Smooth muscle cell (in vitro differentiated cells): Measurements from ENCODE around the gene AARS1. TPM values are rescaled to one million over a fixed set of nuclear protein-coding genes. Genes with fewer than 3 reads are reported as not detected.
"Not testable (repeated sequence)": the region's sequence is repeated elsewhere in the genome, so short reads cannot be mapped to it uniquely, and the experiment has no call there.

ENCODE experiments used
- DNase-seq: peaks from one replicate; lab custom pipeline; 2025; ENCODE audit not compliant: unreplicated experiment; lab: John Stamatoyannopoulos, UW
- H2AFZ ChIP-seq: fragments of 200-600 bp; sonication (generic); 2 replicates; pipeline ENCODE4 v1.6.0; 2016; ENCODE audit warnings: antibody characterized with exemption, low read depth, mild to moderate bottlenecking
- H3F3A ChIP-seq: fragments of 200-600 bp; sonication (generic); 2 replicates; pipeline ENCODE4 v1.6.0; 2017; ENCODE audit warnings: antibody characterized with exemption, low read depth
- H3K27ac ChIP-seq: fragments of 200-600 bp; sonication (generic); 2 replicates; pipeline ENCODE4 v1.5.1; 2016; ENCODE audit warnings: low read depth, mild to moderate bottlenecking
- H3K27me3 ChIP-seq: fragments of 200-600 bp; sonication (generic); 2 replicates; pipeline ENCODE4 v1.6.1; 2016; ENCODE audit warnings: low read depth, mild to moderate bottlenecking
- H3K36me3 ChIP-seq: fragments of 200-600 bp; sonication (generic); 2 replicates; pipeline ENCODE4 v1.5.1; 2016; ENCODE audit warnings: low read depth
- H3K4me1 ChIP-seq: fragments of 200-600 bp; sonication (generic); 2 replicates; pipeline ENCODE4 v1.5.1; 2016; ENCODE audit warnings: low read depth
- H3K4me2 ChIP-seq: fragments of 200-600 bp; sonication (generic); 2 replicates; pipeline ENCODE4 v1.6.0; 2016; ENCODE audit warnings: mild to moderate bottlenecking
- H3K4me3 ChIP-seq: fragments of 200-600 bp; sonication (generic); 2 replicates; pipeline ENCODE4 v1.5.1; 2016; ENCODE audit warnings: mild to moderate bottlenecking
- H3K79me2 ChIP-seq: fragments of 200-600 bp; sonication (generic); 2 replicates; pipeline ENCODE4 v1.6.0; 2016; ENCODE audit warnings: low read depth, mild to moderate bottlenecking
- H3K9ac ChIP-seq: fragments of 200-600 bp; sonication (generic); 2 replicates; pipeline ENCODE4 v1.6.0; 2016; ENCODE audit warnings: low read depth
- H3K9me3 ChIP-seq: fragments of 200-600 bp; sonication (generic); replicated peaks from 2 replicates; pipeline ENCODE4 v1.5.1; 2016; ENCODE audit warnings: low read depth
- H4K20me1 ChIP-seq: fragments of 200-600 bp; sonication (generic); 2 replicates; pipeline ENCODE4 v1.6.0; 2016; ENCODE audit warnings: low read depth
- WGBS: methylation state at CpG from one replicate; pipeline ENCODE4 v1.1.7; 2016; ENCODE audit warnings: low lambda C conversion rate; 5-methylcytosine and 5-hydroxymethylcytosine counted together
- polyA plus RNA-seq: library from polyadenylated mRNA; unstranded; fragments of >200 nt; fragmentation: Nextera tagmentation; extraction: Ambion mirVana; gene quantifications from 2 replicates; pipeline ENCODE4 v1.2.1, GENCODE V29; 2016
- total RNA-seq: library from RNA; depleted of rRNA; stranded (reverse); fragments of >200 nt; gene quantifications from 2 replicates; pipeline ENCODE4 v1.2.3, GENCODE V29; 2014
- TF ChIP-seq, protein P1 (sequence below): fragments of 200-600 bp; sonication (generic); IDR thresholded peaks from 2 replicates; pipeline ENCODE4 v1.5.1; 2017; ENCODE audit warnings: borderline replicate concordance, mild to moderate bottlenecking, antibody characterized with exemption; ENCODE audit not compliant: insufficient read depth, poor library complexity, severe bottlenecking

AARS1 gene
- total and polyA plus RNA-seq, 2 experiments from 2014 or later = 67.0 to 92.4 TPM

GRCh38 chr16:70276392-70276791, 12.9 kb downstream of the AARS1 start:
- Histone ChIP-seq H3F3A (no peaks in the 10 kb centered on the region), H3K36me3 (peaks cover 13% of the 10 kb centered on the region), H3K27ac (no peak overlapping the region), H3K27me3 (no peaks in the 10 kb centered on the region), H3K4me1 (no peaks in the 10 kb centered on the region), H4K20me1 (peaks cover 81% of the 10 kb centered on the region), H2AFZ (no peak overlapping the region), H3K9me3 (no peaks in the 10 kb centered on the region), H3K9ac (no peak overlapping the region), H3K4me2 (no peak overlapping the region), H3K79me2 (peaks cover 71% of the 10 kb centered on the region), H3K4me3 (no peak overlapping the region)
- no peak for DNase-seq
- WGBS = 89% methylated on average over 1 of the region's 1 CpG
- TF ChIP-seq, protein P1, sequence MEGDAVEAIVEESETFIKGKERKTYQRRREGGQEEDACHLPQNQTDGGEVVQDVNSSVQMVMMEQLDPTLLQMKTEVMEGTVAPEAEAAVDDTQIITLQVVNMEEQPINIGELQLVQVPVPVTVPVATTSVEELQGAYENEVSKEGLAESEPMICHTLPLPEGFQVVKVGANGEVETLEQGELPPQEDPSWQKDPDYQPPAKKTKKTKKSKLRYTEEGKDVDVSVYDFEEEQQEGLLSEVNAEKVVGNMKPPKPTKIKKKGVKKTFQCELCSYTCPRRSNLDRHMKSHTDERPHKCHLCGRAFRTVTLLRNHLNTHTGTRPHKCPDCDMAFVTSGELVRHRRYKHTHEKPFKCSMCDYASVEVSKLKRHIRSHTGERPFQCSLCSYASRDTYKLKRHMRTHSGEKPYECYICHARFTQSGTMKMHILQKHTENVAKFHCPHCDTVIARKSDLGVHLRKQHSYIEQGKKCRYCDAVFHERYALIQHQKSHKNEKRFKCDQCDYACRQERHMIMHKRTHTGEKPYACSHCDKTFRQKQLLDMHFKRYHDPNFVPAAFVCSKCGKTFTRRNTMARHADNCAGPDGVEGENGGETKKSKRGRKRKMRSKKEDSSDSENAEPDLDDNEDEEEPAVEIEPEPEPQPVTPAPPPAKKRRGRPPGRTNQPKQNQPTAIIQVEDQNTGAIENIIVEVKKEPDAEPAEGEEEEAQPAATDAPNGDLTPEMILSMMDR = no peak

GRCh38 chr16:70271696-70272095, 17.6 kb downstream of the AARS1 start:
- H3K4me2 ChIP-seq = no peak overlapping the region
- 95% methylated on average over 10 of the region's 10 CpGs for WGBS
- no peaks in the 10 kb centered on the region for H3K27me3 ChIP-seq

DNA sequence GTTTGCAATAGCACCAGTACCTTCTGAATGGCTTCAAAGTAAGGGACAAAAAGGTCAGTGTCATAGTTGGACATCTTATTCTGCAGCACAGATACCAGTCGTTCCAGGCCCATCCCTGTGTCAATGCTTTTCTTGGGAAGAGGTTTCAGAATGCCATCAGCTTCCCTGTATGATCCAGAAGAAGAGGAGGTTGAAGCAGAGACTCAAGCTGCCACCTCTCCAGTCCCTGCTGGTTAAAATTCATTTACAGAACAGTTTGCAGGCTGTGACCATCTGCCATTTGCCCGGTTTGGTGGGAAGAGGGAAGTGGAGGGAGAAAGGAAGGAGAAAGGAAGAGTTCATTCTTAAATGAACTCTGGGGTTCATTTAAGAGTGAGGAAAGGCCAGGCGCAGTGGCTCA, 19.1 kb downstream of the AARS1 start:
- Histone ChIP-seq H4K20me1 (peaks cover 51% of the 10 kb centered on the region), H3K79me2 (peaks cover 24% of the 10 kb centered on the region), H3F3A (no peaks in the 10 kb centered on the region), H3K9ac (no peak overlapping the region), H3K36me3 (peaks cover 28% of the 10 kb centered on the region), H2AFZ (no peak overlapping the region), H3K4me3 (no peak overlapping the region), H3K4me2 (no peak overlapping the region), H3K9me3 (no peaks in the 10 kb centered on the region), H3K27me3 (no peaks in the 10 kb centered on the region), H3K27ac (no peak overlapping the region), H3K4me1 (no peaks in the 10 kb centered on the region)
- TF ChIP-seq, protein P1 = no peak
- WGBS = 95% methylated on average over 3 of the region's 3 CpGs
- DNase-seq = no peak

More at GRCh38 chr16:70271696-70272095, 17.6 kb downstream of the AARS1 start:
- H3F3A ChIP-seq = no peaks in the 10 kb centered on the region
- TF ChIP-seq, protein P1 = no peak
- H3K9ac ChIP-seq = no peak overlapping the region
- H3K27ac ChIP-seq = no peak overlapping the region
- H3K79me2 ChIP-seq = peaks cover 35% of the 10 kb centered on the region
- no peaks in the 10 kb centered on the region for H3K4me1 ChIP-seq
- H4K20me1 ChIP-seq = peaks cover 57% of the 10 kb centered on the region
- peaks cover 27% of the 10 kb centered on the region for H3K36me3 ChIP-seq
- no peak overlapping the region for H3K4me3 ChIP-seq
- DNase-seq = no peak
- no peaks in the 10 kb centered on the region for H3K9me3 ChIP-seq
- no peak overlapping the region for H2AFZ ChIP-seq

DNA sequence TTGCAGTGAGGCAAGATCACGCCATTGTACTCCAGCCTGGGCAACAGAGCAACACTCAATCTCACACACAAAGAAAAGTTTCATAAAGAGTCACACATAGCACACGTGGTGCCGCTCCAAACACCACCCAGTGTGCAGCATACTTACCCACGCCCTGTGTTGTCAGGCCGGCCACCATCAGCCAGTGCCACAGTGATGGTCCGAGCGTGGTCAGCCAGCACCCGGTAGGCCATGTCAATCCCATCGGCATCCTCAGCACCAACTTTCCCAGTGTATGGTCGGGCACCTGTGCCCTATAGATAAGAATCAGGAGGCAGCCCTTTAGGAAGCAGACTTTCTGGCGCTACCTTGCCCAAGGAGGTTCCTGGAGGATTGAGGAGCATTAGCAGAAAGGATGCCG, 19.8 kb downstream of the AARS1 start:
- Histone ChIP-seq H4K20me1 (peaks cover 46% of the 10 kb centered on the region), H3K9ac (no peak overlapping the region), H2AFZ (no peak overlapping the region), H3K4me2 (no peak overlapping the region), H3K4me3 (no peak overlapping the region), H3K27ac (no peak overlapping the region), H3F3A (peaks cover 4% of the 10 kb centered on the region), H3K79me2 (peaks cover 19% of the 10 kb centered on the region), H3K4me1 (no peaks in the 10 kb centered on the region), H3K27me3 (no peaks in the 10 kb centered on the region), H3K9me3 (no peaks in the 10 kb centered on the region), H3K36me3 (peaks cover 28% of the 10 kb centered on the region)
- DNase-seq = no peak
- TF ChIP-seq, protein P1 = no peak
- 98% methylated on average over 12 of the region's 12 CpGs for WGBS

- not testable (repeated sequence) for H3K27me3 ChIP-seq, H3K9ac ChIP-seq, H3K4me1 ChIP-seq, H3K27ac ChIP-seq, H2AFZ ChIP-seq, H3K9me3 ChIP-seq, H3F3A ChIP-seq, DNase-seq, H3K4me2 ChIP-seq, H3K4me3 ChIP-seq
- peaks cover 32% of the 10 kb centered on the region for H3K36me3 ChIP-seq
- H4K20me1 ChIP-seq = peaks cover 40% of the 10 kb centered on the region
- peaks cover 15% of the 10 kb centered on the region for H3K79me2 ChIP-seq
- WGBS = 95% methylated on average over 10 of the region's 10 CpGs
Observed at GRCh38 chr16:70267922-70268321, 21.4 kb downstream of the AARS1 start.
